KOPT-K1 (cell line): ENCODE results near the gene GDF15.
"Not testable (repeated sequence)": the region's sequence is repeated elsewhere in the genome, so short reads cannot be mapped to it uniquely, and the experiment has no call there.

ENCODE experiments used
- H3K27ac ChIP-seq: fragments of 200-600 bp; sonication (generic); 2 replicates; pipeline ENCODE4 v1.5.1; 2016; ENCODE audit warnings: antibody characterized with exemption, mild to moderate bottlenecking, low read depth, low read length; ENCODE audit not compliant: poor library complexity, severe bottlenecking
- H3K36me3 ChIP-seq: fragments of 200-600 bp; sonication (generic); 2 replicates; pipeline ENCODE4 v1.5.1; 2017; ENCODE audit warnings: antibody characterized with exemption, mild to moderate bottlenecking, low read length, moderate library complexity; ENCODE audit not compliant: insufficient read depth
- H3K9me3 ChIP-seq: fragments of 200-600 bp; sonication (generic); 2 replicates; pipeline ENCODE4 v1.5.1; 2017; ENCODE audit warnings: antibody characterized with exemption, low read length, mild to moderate bottlenecking; ENCODE audit not compliant: insufficient read depth, poor library complexity, severe bottlenecking

The GDF15 gene

DNA sequence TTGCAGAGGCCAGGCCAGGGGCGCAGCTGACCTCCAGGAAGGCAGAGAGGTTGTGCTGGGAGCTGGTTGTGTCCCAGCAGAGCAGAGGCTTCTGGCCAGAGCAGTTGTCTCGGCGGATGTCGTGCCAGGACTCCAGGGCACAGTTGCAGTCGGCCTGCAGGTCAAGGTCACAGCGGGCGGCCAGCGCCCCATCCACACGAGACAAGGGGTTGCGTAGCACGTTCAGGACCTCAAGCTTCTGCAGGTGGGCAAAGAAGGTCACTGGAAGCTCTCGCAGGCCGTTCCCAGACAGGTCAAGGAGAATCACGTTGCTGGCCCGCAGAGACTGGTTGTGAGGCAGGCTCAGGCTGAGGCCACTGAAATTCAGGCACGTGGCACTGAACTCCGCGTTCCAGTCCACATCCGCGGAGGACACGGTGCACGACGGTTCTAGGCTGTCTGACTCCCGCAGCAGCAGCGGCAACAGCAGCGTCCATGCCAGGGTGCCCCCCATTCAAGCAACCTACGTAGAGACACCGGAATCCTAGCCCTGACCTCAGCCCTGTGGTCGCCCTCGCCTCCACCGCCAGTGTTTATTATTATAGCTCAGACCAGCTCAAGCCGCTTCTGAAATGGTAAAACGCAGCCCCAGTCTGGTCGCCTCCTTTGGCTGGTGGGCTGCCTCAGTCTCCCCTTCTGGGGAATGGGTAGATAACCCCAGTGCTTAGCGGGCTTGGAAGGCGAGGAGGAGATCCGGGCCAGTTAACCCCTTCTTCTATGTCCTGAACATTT, 10.7 kb downstream of the GDF15 start:
- H3K36me3 ChIP-seq: no peaks in the 10 kb centered on the region
- H3K9me3 ChIP-seq: no peaks in the 10 kb centered on the region
- H3K27ac ChIP-seq: no peak overlapping the region

DNA sequence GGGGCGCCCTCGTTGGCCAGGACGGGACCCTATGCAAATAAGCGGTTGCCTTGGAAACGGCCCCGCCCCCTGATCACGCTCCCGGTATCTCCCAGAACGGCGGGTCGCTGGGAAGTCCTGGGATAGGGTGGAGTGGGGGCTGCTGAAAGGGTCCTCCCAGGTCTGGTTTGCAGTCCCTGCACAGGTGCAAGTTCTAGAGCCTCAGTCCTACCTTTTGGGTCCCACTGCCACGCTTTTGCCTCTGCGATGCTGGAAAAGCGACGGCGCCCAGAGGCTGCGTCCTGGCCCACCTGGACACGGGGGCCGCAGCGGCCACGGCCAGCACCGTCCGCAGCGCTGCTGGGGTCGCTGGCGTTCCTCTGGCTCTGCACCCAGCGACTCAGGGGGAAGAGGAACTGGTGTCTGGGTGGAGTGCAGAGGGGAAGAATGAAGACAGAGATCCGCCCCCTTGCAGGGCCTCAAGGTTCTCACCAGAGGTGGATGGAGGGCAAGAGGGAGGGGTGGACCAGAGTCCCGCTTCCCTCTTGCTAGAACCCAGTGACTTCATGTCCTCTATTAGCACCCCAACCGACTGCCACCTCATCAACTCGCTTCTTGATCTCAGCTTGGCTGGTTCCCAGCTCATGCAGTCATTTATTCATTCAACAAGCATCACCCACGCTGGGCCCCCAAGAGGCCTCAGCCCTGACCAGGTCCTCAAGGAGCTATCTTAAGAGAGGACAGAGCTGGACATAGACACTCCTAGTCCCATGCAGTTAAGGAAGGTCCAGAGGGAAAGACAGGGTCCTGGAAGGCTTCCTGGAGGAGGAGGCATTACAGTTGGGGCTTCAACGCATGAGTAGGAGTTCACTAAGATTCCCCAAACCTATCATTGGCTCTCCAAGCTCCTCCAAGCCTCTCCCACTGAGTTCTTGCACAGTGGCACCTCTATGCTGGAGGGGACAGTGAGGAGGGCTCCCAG, 11.6 kb downstream of the GDF15 start, which contains the start of gene LRRC25:
Gene LRRC25, minus strand, starts transcription at position 381 of the 961 bp plus-strand sequence. CDS start 659 bp downstream, outside the sequence.
- Histone ChIP-seq H3K36me3 (no peaks in the 10 kb centered on the region), H3K9me3 (no peaks in the 10 kb centered on the region), H3K27ac (no peak within 1 kb of the TSS)

DNA sequence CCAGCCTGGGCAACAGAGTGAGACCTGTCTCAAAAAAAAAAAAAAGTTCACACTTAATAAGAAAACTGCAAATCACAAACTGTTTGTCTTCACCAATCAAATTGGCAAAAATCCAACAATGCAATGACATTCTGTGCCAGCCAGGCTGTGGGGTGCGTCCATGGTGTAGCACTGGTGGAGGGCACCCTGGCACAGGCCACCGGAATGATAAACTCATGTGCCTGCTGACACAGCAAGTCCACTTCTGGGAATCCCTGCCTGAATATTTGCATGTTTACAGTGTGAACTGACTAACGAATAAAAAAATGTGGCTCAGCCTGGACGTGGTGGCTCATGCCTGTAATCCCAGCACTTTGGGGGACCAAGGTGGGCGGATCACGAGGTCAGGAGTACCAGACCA, 13.1 kb downstream of the GDF15 start:
- no peaks in the 10 kb centered on the region for H3K9me3 ChIP-seq

DNA sequence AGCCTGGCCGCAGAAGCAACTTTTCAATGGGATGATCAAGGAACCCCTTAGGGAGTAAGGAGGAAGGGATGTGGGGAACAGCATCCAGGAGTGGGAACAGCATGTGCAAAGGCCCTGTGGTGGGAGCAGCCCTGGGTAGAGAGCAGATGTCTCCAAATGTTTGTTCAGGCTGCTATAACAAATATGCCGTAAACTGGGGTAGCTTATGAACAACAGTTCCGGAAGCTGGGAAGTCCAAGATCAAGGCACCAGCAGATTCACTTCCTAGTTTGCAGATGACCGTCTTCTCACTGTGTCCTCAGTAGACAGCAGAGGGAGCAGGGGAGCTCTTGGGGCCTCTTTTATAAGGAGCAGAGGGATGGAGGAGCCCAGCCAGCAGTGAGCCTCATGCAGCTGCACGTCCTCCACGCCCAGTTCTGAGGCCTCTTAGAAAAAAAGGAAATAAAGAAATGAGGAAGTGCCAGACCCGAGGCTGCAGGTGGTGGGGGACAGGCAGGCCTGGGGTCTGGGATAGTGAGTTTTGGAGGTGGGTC, 15.7 kb downstream of the GDF15 start:
- no peak overlapping the region for H3K27ac ChIP-seq

More for the DNA sequence above, 13.1 kb downstream of the GDF15 start:
- Histone ChIP-seq H3K36me3 (no peaks in the 10 kb centered on the region), H3K27ac (no peak overlapping the region)

DNA sequence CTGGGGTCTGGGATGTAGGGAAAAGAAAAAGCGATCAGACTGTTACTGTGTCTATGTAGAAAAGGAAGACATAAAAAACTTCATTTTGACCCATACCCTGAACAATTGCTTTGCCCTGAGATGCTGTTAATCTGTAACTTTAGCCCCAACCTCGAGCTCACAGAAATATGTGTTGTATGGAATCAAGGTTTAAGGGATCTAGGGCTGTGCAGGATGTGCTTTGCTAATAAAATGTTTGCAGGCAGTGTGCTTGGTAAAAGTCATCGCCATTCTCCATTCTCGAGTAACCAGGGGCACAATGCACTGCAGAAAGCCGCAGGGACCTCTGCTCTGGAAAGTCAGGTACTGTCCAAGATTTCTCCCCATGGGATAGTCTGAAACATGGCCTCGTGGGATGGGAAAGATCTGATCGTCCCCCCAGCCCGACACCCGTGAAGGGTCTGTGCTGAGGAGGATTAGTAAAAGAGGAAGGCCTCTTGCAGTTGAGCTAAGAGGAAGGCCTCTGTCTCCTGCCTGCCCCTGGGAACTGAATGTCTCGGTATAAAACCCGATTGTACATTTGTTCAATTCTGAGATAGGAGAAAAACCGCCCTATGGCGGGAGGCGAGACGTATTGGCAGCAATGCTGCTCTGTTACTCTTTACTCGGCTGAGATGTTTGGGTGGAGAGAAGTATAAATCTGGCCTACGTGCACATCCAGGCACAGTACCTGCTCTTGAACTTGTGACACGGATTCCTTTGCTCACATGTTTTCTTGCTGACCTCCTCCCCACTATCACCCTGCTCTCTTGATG, 16.7 kb downstream of the GDF15 start:
- H3K9me3 ChIP-seq, H3K27ac ChIP-seq, H3K36me3 ChIP-seq: not testable (repeated sequence)

More for the DNA sequence above, 15.7 kb downstream of the GDF15 start:
- H3K36me3 ChIP-seq: no peaks in the 10 kb centered on the region
- H3K9me3 ChIP-seq: no peaks in the 10 kb centered on the region

DNA sequence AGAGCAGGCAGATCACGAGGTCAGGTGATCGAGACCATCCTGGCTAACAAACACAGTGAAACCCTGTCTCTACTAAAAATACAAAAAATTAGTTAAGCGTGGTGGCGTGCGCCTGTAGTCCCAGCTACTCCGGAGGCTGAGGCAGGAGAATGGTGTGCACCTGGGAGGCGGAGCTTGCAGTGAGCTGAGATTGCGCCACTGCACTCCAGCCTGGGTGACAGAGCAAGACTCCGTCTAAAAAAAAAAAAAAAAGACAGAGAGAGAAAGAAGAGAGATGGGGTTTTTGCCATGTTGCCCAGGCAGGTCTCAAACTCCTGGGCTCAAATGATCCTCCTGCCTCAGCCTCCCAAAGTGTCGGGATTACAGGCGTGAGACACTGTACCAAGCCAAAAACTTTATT, 19.8 kb downstream of the GDF15 start:
- not testable (repeated sequence) for H3K36me3 ChIP-seq, H3K27ac ChIP-seq, H3K9me3 ChIP-seq

DNA sequence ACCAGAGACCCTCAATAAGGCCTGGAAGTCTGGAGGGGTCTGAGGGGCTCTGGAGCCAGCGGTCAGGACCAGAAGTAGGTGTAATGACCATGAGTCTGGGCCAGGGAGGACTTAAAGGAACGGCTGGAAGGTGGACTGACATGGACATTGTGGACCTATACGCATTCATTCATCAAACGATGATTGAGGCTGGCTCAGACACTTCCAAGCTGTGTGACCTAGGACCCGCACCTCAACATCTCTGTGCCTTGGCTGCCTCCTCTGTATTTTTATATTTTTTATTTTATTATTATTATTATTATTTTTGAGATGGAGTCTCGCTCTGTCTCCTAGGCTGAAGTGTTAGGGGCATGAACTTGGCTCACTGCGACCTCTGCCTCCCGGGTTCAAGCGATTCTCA, 20.8 kb downstream of the GDF15 start:
- no peaks in the 10 kb centered on the region for H3K9me3 ChIP-seq
- H3K36me3 ChIP-seq: no peaks in the 10 kb centered on the region
- no peak overlapping the region for H3K27ac ChIP-seq

DNA sequence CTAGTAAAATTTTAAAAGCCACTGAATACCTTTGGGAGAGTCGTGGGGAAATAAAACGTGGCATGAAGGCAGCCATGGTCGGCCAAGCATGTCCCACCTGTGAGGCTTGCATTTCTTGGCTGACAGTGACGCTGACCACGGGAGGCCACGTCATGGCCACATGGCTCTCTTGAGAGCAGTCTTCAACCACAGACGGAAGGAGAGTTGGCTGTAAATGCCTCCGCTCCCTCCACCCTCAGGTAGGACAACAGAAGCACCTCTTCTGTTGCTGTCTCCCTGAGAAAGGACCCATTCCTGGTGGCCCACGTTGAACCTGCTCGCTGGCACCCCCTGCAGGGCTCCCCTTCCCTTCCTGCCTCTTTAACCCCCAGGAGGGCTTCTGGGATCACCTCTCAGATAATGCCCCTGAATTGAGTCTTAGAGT, 22.1 kb downstream of the GDF15 start:
- Histone ChIP-seq H3K36me3 (no peaks in the 10 kb centered on the region), H3K27ac (no peak overlapping the region)

DNA sequence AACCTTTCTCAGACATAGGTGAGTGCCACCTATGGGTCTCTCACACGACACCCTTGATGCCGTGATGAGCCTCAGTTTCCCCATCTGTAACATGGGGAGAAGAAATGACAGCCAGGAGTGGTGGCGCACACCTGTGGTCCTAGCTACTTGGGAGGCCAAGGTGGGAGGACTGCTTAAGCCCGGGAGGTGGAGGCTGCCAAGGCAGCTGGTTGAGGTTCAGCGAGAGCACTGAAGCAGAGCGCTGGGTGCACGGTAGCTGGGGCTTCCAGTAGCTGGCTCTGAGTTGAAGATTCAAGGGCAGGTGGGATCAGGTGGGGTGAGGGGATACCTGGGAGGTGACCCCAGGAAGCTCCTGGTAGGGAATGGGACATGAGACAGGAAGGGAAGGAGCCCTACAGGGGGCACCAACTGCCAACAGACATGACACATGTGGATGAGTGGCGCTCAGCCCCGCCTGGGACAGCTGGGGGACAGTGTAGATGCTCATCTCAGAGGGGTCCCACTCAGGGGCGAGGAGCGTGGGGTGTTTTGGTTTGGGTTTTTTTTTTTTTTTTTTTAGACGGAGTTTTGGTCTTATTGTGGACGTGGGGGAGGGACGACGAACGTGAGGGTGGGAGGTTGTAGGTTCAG, 26.8 kb downstream of the GDF15 start:
- Histone ChIP-seq H3K36me3 (no peaks in the 10 kb centered on the region), H3K9me3 (no peaks in the 10 kb centered on the region), H3K27ac (no peak overlapping the region)

More for the DNA sequence above, 22.1 kb downstream of the GDF15 start:
- no peaks in the 10 kb centered on the region for H3K9me3 ChIP-seq

DNA sequence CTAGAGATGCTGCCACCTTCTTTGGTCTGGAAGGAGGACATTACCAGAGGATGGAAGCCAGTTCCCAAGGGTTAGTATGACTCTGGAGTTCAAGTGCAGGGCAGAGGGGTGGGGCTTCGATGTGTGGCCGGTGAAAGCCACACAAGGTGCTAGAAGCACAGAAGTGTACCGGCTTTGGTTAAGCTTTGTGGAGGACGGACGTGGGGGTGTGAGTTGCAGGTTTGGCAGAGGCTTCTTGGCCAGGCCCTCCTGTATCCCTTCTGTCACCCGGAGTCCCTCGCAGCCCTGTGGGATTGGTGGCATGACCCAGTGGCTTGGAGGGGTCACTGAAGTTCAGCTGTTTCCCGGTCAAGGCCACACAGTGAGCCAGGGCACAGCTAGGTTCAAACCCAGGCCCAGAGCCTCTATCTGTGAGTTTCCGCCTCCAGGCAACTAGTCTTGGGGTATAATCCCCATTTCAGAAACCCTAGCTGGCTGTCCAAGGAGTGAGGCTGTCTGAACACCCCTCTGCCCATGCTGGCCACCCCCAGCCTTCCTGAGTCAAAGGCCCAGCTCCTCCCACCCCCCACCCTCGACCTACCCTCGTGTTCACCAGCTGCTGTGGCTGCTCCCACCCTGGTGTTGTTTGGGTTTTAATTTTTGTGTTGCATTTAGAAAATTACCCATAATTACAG, 28.7 kb downstream of the GDF15 start:
- H3K36me3 ChIP-seq: no peaks in the 10 kb centered on the region
- no peaks in the 10 kb centered on the region for H3K9me3 ChIP-seq
- peak overlapping the region; percentile 69 for H3K27ac ChIP-seq

DNA sequence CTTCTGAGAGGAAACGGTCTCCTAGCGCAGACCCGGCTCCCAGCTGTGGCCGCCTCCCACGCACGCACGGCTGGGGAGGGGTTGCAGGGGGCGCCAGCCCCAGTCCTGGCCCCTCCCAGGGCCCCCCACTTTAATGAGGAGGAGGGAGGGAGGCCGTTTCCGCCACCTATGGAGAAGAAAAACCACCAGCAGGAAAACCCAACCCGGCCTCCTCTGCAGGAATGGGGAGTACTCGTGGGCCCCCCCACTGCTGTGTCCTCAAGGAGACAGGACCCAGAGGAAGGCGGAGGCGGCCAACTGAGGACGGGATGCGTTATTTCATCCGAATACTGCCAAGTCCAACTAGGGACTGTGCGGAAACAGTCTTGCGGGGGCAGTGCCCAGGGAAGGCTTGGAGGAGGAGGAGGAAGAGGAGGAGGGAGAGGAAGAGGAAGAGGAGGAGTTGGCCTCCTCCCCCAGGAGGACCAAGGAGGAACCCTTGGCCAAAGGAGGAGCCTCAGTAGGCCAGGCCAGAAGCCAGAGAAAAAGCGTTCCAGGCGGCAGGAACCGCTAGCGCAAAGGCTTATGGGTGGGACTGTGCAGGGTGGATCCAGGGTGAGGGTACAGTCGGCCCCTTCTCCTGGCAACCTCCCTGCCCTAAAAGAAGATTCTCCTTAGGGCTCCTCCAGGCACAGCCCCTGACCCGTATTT, 29.4 kb downstream of the GDF15 start:
- Histone ChIP-seq H3K9me3 (no peaks in the 10 kb centered on the region), H3K27ac (peak overlapping the region; percentile 69), H3K36me3 (no peaks in the 10 kb centered on the region)

DNA sequence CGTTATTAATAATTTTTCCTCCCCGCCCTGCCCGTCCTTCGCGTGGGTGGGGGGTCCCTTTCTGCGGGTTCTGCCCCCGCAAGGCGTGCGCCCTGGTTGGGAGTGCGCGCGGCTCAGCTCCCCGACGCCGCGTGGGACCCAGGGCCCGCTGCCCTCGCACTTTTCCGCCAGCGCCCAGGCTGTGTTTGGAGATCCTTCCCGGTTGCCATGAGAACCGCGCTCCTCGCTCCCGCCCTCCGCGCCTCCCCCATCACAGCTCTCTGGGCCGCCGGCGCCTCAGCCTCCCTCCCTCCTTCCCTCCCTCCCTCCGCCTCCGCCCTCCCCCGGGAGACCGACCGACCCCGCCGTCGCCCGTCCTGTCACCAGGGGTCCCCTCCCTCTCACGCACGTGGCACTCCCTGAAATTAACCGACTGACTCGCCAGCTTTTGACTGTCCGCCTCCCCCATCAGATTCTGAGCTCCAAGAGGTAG, 30.9 kb downstream of the GDF15 start:
- peak overlapping the region; percentile 69 for H3K27ac ChIP-seq
- no peaks in the 10 kb centered on the region for H3K9me3 ChIP-seq
- no peaks in the 10 kb centered on the region for H3K36me3 ChIP-seq
